NCI-H146 (cell line): Measurements from ENCODE around the gene SMIM34.

Source experiments
- DNase-seq: peaks from one replicate; lab custom pipeline; 2025; lab: John Stamatoyannopoulos, UW

The SMIM34 gene

GRCh38 chr21:34372321-34372720, 51.4 kb downstream of the SMIM34 start:
- DNase-seq, result no peak

- DNase-seq, result no peak
Measured at GRCh38 chr21:34369741-34370140, 54.0 kb downstream of the SMIM34 start.
